GM19023 (cell line): ENCODE results near the gene MCC.

Experiments
- ATAC-seq: cut with Tn5 transposase; IDR thresholded peaks from one replicate; pipeline ENCODE4 v1.9.1; 2021; ENCODE audit warnings: mild to moderate bottlenecking, moderate library complexity; ENCODE audit not compliant: unreplicated experiment

The MCC gene

DNA sequence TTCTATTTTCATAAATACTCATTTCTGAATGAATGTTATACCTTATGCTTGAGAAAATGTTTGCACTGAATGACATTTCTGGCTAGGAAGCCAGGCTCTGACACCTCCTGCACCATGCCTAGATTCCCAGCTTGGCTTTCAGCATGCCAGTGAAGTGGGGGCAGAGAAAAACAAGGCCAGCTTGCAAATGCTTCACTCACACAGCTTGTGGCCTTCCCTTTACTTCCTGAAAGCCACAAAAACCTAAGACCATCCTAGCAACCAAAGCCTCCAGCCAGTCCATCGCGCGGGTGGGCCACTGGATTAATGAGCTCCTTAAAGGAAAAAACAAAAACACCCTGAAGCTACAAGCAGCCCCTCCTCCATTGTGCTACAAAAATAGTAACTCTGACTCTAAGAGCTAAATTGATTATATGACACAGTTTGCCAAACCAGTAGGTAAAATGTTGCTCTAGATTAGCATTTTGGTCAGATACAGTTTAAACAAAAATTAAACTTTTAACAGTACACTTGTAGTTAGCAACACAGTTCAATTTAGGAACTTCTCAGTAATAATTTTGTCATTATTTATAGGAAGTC, 213.3 kb downstream of the MCC start:
- ATAC-seq: no peak

- no peak for ATAC-seq
These were observed 214.3 kb downstream of the MCC start for GRCh38 chr5:113273948-113274347.

GRCh38 chr5:113271745-113272454, 216.4 kb downstream of the MCC start:
- no peak for ATAC-seq

GRCh38 chr5:113271015-113271414, 217.2 kb downstream of the MCC start:
- ATAC-seq: no peak

DNA sequence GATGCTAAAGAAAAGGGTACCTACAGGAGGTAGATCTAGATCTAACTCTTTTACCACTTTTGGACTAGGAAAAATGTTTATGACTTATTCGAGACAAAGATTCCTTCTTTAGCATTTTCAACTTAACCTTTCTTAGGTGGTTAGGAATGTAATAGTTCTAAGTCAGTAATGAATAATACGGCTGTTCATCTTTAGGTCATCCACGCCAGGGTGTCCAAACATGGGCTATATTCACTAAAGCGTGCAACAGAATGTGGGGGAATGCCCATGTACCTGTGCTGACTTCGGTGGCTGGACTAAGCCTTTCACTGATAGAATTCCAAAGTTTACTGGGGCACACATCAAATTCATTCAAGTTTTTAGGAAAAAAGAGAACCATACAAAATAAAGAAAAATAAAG, 218.2 kb downstream of the MCC start:
- no peak for ATAC-seq

- ATAC-seq: no peak
These were observed 218.9 kb downstream of the MCC start for GRCh38 chr5:113269023-113269997.

DNA sequence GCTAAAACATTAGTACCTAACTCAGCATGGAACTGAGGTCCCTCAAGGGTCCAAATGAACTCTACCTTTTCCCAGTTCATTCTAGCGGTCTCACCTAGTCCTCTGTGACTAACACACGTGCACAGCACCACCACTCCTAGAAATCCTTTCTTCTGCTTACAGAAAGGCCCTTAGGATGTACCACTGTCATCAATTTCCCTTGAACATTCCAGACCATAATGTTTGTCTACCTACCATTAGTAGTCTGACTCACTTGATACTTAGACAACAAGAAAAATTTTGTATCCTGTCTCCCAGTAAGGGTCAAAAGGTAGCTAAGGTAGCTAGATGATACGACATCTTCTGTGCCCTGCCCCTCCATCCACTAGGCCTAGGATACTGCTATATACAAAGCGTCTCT, 220.0 kb downstream of the MCC start:
- no peak for ATAC-seq

DNA sequence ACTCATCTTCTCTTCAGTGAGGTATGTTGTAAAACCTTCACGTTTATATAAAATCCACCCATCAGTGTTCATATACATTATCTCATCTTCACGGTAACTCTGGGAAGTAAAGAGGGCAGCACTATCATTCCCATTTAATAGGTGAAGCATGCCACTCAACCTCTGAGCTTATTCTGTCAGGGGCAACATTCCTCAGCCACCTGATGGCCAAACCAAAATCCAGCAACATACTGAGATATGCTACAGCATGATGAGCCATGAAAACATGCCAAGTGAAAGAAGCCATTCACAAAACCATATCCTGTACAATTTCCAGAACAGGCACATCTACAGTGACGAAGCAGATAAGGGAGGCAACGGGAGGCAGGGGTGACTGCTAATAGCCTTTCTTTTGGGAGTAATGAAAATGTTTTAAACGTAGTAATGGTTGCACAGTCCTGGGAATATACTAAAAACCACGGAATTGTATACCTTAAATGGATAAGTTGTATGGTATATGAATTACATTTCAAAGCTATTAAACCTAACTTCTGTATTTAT, 220.8 kb downstream of the MCC start:
- no peak for ATAC-seq

DNA sequence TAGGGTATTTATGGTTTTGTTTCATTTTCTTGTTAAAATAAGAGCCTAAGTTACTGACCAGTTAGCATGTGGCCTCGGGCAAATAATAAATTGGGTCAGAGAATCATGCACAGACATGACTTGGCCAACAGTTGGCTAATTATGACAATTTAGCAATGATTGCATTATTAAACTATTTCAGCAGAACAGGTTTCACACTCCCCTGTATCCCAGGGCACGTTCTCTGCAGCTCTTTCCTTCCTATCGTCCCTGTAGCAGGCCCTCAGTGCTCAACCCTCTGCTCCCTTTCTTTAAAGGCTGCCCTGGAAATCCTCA, 221.4 kb downstream of the MCC start:
- no peak for ATAC-seq

DNA sequence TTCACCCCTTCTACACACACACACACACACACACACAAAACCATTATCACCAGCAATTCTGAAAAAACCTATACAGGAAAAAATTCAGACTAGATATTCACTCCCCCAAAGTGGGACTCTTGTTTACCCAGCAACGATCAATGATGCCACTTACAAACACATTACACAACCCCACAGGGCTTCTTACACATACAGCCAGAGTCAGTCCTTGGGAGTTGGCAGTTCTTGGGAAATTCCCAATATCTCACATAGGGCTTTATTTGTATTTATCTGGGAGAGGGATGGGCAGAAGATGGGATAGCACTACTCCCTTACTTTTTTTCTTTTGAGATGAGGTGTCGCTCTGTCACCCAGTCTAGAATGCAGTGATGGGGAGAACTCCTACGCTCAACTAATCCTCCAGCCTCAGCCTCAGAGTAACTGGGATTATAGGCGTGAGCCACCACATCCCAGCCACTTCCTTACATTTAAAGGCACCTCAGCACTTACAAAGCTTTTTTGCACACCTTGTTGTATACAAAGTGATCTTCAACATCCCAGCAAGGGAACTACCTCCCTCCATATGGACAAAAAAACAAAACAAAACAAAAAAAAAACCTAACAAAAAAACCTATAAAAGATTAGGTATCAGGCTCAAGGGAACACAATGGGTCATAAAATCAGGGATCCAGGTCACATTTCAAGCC, 221.9 kb downstream of the MCC start:
- no peak for ATAC-seq

- ATAC-seq: no peak
These were observed 223.1 kb downstream of the MCC start for GRCh38 chr5:113265190-113265589.

DNA sequence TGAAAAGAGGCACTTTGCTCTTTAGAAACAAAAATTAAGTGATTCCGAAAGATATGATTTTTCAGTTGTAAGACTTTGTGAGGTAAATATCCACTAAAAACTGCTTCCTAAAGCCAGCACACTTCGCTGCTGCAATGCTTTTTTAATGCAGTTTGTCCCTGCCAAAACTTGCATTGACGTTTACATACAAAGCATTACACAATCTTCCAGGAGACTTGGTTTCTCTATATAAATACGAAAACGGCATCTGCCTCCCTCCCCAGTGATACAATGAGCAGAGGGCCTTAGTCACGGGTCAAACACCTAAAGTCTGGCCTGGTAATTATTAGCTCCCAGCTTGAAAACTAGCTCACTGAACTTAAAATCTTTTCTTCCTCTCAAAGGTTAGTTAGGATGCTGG, 224.2 kb downstream of the MCC start:
- no peak for ATAC-seq

GRCh38 chr5:113263545-113263944, 224.7 kb downstream of the MCC start:
- ATAC-seq: no peak

DNA sequence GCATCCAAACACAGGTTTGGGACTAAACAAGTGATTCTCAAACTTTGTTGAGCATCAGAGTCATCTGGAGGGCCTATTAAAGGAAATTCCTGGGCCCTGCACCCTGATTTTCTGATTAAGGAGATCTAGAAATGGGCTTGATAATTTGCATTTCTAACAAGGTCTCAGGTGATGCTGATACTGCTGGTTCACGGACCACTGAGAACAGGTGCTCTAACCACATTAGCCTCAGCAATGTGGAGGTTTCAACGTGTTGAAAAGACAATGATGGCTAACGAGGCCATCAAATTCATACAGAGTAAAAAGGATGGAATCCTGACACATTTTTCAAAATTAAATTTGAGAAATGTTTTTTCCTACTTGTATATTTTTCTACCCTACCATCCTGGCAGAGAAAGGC, 225.6 kb downstream of the MCC start:
- no peak for ATAC-seq

- no peak for ATAC-seq
These were observed 229.2 kb downstream of the MCC start for GRCh38 chr5:113259034-113259433.

GRCh38 chr5:113257545-113257944, 230.7 kb downstream of the MCC start:
- no peak for ATAC-seq

DNA sequence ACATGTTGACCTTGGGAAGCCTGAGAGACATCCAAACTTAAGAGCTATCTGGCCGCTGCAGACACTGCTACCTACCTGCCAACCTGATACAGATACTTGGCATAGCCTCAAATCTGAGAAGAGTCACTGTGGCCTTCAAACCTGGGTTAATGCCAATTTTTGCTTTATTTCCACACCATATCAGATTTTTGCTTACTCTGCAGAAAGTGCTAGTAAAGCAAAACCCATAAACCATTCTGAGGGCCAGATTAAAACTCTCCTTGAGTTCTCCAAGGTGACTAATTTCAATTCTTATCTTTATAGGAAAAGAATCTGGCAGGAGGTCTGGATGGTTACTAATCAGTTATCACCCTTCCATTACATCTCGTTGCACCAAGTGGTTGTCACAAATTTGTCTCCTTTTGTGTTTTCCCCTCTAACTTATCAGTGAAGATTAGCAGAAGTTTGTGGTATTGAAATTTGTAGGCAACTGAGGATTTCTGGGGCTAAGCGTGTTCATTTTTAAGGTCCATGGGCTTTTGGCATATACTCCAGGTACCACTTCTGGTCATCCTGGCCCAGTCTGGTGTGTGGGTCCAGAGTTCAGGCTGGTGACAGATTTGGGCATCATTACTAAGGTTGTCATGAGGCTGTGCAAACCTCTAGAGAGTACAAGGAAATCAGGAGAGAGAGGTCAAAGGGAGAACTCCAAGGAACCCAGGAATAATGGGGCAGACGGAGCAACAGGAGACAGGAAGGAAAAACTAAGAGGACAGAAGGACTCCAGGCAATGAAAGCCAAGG, 231.4 kb downstream of the MCC start:
- no peak for ATAC-seq

DNA sequence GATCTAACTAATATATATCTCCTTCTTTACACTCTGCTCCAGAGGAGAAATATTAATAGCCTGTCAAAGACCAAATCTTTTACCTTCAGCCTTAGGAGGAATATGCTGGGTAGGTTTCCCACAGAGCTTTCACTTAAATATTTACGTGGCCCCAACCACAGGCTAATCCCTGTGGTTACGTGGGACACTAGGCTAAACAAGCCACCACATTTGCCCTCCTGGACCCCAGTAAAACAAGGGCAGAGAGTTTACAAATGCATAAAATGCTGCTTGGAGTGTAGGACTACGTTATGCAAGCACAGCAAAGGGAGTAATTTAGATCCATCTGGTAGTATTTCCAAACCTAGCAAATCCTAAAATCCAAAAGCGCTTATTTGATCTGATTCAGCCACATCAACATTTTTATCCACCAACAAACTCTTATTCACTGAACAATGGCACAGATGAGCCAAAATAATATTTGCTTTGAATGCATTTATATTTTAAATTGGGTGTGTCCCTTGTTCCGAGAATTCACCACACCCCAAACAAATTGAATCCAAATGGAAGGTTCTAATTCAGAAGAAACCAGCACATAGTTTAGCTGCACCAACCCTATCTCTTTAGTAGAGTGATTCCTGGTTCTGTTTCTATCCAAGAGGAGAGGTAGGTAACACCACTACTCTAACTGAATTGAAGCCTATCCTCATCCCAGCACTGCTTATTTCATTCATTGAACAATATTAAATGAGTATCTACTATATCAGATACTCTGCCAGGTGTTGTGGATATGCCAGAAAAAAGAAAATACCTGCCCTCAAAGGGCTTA, 232.5 kb downstream of the MCC start:
- no peak for ATAC-seq

DNA sequence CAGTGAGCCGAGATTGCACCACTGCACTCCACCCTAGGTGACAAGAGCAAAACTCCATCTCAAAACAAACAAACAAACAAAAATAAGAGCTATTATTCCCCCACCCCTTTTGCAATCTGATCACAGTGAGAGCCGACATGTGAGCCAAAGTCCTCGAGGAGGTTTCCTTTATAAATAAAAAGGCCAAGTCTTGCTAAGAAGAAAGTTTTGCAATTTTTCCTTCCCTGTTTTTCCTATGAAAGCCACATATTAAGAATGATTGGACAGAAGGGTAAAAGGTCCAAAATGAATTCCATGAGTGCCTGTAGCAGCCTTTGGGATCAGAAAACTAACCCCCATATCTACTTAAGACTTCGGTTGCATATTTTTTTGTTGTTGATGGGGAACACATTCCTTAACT, 233.1 kb downstream of the MCC start:
- no peak for ATAC-seq

DNA sequence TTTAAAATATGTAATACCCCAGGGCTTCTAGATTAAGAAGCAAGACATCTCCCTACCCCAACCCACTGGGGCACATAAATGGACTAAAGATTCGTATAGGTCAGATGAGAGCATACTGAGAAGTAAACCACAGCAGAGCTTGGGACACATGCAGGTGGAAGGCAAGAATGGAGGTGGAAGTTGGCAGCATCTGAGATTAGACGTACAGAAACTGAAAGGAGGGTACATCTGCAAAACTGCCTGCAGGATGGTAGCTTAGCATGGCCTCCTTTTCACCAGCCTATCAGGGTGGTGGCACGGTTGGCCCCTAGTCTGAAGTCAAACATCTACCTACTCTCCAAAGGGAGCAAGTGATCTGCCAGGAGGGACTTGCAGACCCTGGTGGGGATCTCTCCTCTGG, 235.2 kb downstream of the MCC start:
- ATAC-seq: no peak
